Panc1 (cell line): Measurements from ENCODE around the gene XKR7. TPM values are rescaled to one million over a fixed set of nuclear protein-coding genes. Genes with fewer than 3 reads are reported as not detected.

ENCODE experiments used
- ATAC-seq: fragments of 200-7000 bp; cut with Tn5 transposase; 2 replicates; pipeline ENCODE4 v1.9.1; 2020; ENCODE audit warnings: mild to moderate bottlenecking, moderate library complexity
- BruUV-seq: library from RNA; stranded (reverse); fragments of 400-500 nt; replicated peaks from 2 replicates; lab custom pipeline; 2021; lab: Mats Ljungman, UMichigan
- CTCF ChIA-PET: fragments of 300-600 bp; sonication (Branson Sonifier 250); formaldehyde crosslinking; loops from one replicate; lab custom pipeline; 2022; ENCODE audit warnings: antibody characterized with exemption; lab: Charles Lee
- POLR2A ChIA-PET: fragments of 300-600 bp; sonication (Branson Sonifier 250); formaldehyde crosslinking; loops from one replicate; lab custom pipeline; 2022; ENCODE audit warnings: antibody characterized with exemption; lab: Charles Lee
- DNase-seq: peaks from one replicate; pipeline ENCODE4 v3.0.0-alpha.2; 2010; ENCODE audit warnings: low read depth, low spot score
- H3K27ac ChIP-seq: 2 replicates; pipeline ENCODE4 v1.5.1; 2011; ENCODE audit warnings: mild to moderate bottlenecking, low read length, inconsistent platforms
- H3K27me3 ChIP-seq: fragments of 200-500 bp; sonication (Bioruptor generic); 2 replicates; pipeline ENCODE4 v1.6.0; 2014; ENCODE audit warnings: low read length, inconsistent platforms; ENCODE audit not compliant: control insufficient read depth, insufficient read depth
- H3K36me3 ChIP-seq: fragments of 200-500 bp; sonication (Bioruptor generic); 2 replicates; pipeline ENCODE4 v1.5.1; 2014; ENCODE audit warnings: inconsistent platforms, mild to moderate bottlenecking, low read length, moderate library complexity; ENCODE audit not compliant: control insufficient read depth, insufficient read depth
- H3K4me1 ChIP-seq: 2 replicates; pipeline ENCODE4 v1.5.1; 2011; ENCODE audit warnings: inconsistent platforms, mild to moderate bottlenecking, low read length, moderate library complexity; ENCODE audit not compliant: control insufficient read depth, insufficient read depth
- H3K4me3 ChIP-seq, 2 experiments: 2 replicates each; pipeline ENCODE4 v1.5.1; 2011 to 2012; ENCODE audit warnings: low read depth in 2 of 2, low read length in 2 of 2, mild to moderate bottlenecking in 2 of 2, inconsistent platforms in 1 of 2, moderate library complexity in 1 of 2
- H3K9me3 ChIP-seq: fragments of 200-500 bp; sonication (Bioruptor generic); 2 replicates; pipeline ENCODE4 v1.5.1; 2014; ENCODE audit warnings: low read depth, mild to moderate bottlenecking, inconsistent platforms, low read length, moderate library complexity; ENCODE audit not compliant: control insufficient read depth, insufficient read depth
- POLR2AphosphoS5 ChIP-seq: IDR thresholded peaks from 2 replicates; pipeline ENCODE4 v1.6.1; 2012; ENCODE audit warnings: mild to moderate bottlenecking, low read depth, low read length, moderate library complexity
- SIN3A ChIP-seq: IDR thresholded peaks from 2 replicates; pipeline ENCODE4 v1.6.1; 2012; ENCODE audit warnings: low read depth, mild to moderate bottlenecking, low read length, moderate library complexity, borderline replicate concordance; ENCODE audit not compliant: insufficient read depth
- TCF7L2 ChIP-seq: IDR thresholded peaks from 2 replicates; pipeline ENCODE4 v1.6.1; 2011; ENCODE audit warnings: mild to moderate bottlenecking, low read depth, low read length, inconsistent platforms
- in situ Hi-C: cut with HindIII; loops from 2 replicates; pipeline ENCODE4 v1.10.0; 2016; ENCODE audit warnings: low sequenced_read_pairs, low pct_unique_long_range_greater_than_20kb
- intact Hi-C: fragments of 100-400 bp; cut with micrococcal nuclease; formaldehyde crosslinking; loops from one replicate; pipeline ENCODE4 v1.10.0; 2022; ENCODE audit not compliant: unreplicated experiment
- total RNA-seq: library from RNA; stranded (reverse); gene quantifications from one replicate; pipeline ENCODE4 v1.2.1, GENCODE V29; 2021; ENCODE audit not compliant: unreplicated experiment
- TF ChIP-seq, protein P1 (sequence below): fragments of 450-650 bp; IDR thresholded peaks from 2 replicates; pipeline ENCODE4 v1.5.1; 2017; ENCODE audit warnings: mild to moderate bottlenecking
- TF ChIP-seq, protein P2 (sequence below), 2 experiments: IDR thresholded peaks; 2 replicates each; pipeline ENCODE4 v1.6.1; 2011 to 2012; ENCODE audit warnings: low read depth in 2 of 2, control low read depth in 1 of 2, low read length in 1 of 2, mild to moderate bottlenecking in 1 of 2, moderate library complexity in 1 of 2; ENCODE audit not compliant: insufficient read depth in 1 of 2

The XKR7 gene
- total RNA-seq, 1 experiment from 2014 or later: 6.2 TPM

DNA sequence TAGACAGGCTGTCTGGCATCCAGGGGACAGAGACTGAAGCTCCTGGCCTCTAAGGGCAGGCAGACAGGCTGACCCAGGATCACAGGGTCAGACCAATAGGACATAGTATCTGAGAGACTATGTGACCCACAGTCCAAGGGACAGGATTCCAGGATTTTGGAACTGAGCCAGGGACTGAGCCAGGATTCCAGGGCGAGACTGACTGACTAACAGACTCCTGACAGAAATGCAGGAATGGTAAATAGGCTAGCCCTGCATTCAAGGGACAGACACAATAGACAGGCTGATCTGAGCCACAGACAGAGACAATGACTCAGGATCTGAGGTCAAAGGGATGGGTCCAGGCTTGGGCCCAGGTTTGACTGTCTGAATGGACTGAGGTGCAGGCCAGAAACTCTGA is 19.8 kb downstream of the XKR7 start:
- H3K4me3 ChIP-seq: no peak overlapping the region
- no peaks in the 10 kb centered on the region for H3K27me3 ChIP-seq
- no peaks in the 10 kb centered on the region for H3K9me3 ChIP-seq
- peak overlapping the region; percentile 74 for H3K27ac ChIP-seq
- ChIA-PET POLR2A (no interaction called here), CTCF (interaction anchor here (0.6 kb wide), 2 partner anchors 30 to 50 kb away, joined by 3 to 5 read pairs; no protein-coding TSS in a partner anchor)
- no peaks in the 10 kb centered on the region for H3K36me3 ChIP-seq
- no peak for TF ChIP-seq TCF7L2
- TF ChIP-seq POLR2AphosphoS5: no peak
- TF ChIP-seq, protein P1, sequence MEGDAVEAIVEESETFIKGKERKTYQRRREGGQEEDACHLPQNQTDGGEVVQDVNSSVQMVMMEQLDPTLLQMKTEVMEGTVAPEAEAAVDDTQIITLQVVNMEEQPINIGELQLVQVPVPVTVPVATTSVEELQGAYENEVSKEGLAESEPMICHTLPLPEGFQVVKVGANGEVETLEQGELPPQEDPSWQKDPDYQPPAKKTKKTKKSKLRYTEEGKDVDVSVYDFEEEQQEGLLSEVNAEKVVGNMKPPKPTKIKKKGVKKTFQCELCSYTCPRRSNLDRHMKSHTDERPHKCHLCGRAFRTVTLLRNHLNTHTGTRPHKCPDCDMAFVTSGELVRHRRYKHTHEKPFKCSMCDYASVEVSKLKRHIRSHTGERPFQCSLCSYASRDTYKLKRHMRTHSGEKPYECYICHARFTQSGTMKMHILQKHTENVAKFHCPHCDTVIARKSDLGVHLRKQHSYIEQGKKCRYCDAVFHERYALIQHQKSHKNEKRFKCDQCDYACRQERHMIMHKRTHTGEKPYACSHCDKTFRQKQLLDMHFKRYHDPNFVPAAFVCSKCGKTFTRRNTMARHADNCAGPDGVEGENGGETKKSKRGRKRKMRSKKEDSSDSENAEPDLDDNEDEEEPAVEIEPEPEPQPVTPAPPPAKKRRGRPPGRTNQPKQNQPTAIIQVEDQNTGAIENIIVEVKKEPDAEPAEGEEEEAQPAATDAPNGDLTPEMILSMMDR: no peak
- TF ChIP-seq, protein P2, sequence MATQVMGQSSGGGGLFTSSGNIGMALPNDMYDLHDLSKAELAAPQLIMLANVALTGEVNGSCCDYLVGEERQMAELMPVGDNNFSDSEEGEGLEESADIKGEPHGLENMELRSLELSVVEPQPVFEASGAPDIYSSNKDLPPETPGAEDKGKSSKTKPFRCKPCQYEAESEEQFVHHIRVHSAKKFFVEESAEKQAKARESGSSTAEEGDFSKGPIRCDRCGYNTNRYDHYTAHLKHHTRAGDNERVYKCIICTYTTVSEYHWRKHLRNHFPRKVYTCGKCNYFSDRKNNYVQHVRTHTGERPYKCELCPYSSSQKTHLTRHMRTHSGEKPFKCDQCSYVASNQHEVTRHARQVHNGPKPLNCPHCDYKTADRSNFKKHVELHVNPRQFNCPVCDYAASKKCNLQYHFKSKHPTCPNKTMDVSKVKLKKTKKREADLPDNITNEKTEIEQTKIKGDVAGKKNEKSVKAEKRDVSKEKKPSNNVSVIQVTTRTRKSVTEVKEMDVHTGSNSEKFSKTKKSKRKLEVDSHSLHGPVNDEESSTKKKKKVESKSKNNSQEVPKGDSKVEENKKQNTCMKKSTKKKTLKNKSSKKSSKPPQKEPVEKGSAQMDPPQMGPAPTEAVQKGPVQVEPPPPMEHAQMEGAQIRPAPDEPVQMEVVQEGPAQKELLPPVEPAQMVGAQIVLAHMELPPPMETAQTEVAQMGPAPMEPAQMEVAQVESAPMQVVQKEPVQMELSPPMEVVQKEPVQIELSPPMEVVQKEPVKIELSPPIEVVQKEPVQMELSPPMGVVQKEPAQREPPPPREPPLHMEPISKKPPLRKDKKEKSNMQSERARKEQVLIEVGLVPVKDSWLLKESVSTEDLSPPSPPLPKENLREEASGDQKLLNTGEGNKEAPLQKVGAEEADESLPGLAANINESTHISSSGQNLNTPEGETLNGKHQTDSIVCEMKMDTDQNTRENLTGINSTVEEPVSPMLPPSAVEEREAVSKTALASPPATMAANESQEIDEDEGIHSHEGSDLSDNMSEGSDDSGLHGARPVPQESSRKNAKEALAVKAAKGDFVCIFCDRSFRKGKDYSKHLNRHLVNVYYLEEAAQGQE (IDR thresholded peaks at IDR 0.05; ENCODE audit: insufficient read depth in 1 of 2, low read depth in 2 of 2, low read length in 1 of 2): no peak
- no peak for TF ChIP-seq SIN3A
- DNase-seq (peak; percentile 59), ATAC-seq (peak; percentile 58)
- BruUV-seq: no TSS peak
- intact Hi-C loops (no loop called here), in situ Hi-C loops (no loop called here)
- H3K4me1 ChIP-seq: peaks cover 36% of the 10 kb centered on the region

DNA sequence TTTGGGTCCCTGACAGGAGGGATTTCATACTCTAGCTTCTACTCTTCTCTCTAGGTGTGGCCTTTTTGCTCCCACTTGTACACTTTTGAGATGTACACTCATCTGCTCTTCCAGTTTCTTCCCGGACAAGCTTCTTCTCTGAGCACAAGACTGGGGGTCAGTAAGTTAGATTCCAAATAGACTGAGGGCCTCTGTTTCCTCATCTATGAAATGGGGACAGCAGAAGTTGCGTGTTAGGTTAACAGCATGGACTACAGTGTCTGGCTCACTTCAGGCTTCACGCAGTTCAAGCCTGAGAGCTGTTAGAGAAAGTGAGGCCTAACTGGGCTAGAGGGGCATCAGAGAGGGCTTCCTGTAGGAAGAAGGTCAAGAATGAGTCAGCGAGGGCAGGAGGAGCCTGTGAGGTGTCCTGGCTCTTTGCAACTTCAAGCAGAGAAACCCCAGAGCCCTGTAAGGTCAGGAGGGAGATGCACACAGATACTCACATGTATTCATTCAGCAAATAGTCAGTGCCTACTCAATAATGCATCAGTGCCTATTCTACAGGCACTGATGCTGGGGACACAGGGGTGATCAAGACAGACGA is 20.6 kb downstream of the XKR7 start:
- in situ Hi-C loops: no loop called here
- TF ChIP-seq, protein P2 (IDR thresholded peaks at IDR 0.05; ENCODE audit: insufficient read depth in 1 of 2, low read depth in 2 of 2, low read length in 1 of 2): no peak
- TF ChIP-seq SIN3A (no peak), POLR2AphosphoS5 (no peak), TCF7L2 (no peak)
- TF ChIP-seq, protein P1: no peak
- no peaks in the 10 kb centered on the region for H3K27me3 ChIP-seq

More for the DNA sequence above, 20.6 kb downstream of the XKR7 start:
- H3K9me3 ChIP-seq: no peaks in the 10 kb centered on the region
- POLR2A ChIA-PET: interaction anchor here (0.6 kb wide), 1 partner anchor 145 kb away, joined by 3 read pairs; no protein-coding TSS in a partner anchor
- H3K36me3 ChIP-seq: no peaks in the 10 kb centered on the region
- intact Hi-C loops: no loop called here
- DNase-seq (no peak), ATAC-seq (peak; percentile 7; the same call in 1 of the 2 replicates)
- peak overlapping the region; percentile 74; the same call in 1 of the 2 replicates for H3K27ac ChIP-seq
- H3K4me3 ChIP-seq: no peak overlapping the region
- CTCF ChIA-PET: interaction anchor here (0.6 kb wide), 1 partner anchor 29 kb away, joined by 3 read pairs; no protein-coding TSS in a partner anchor
- H3K4me1 ChIP-seq: peaks cover 40% of the 10 kb centered on the region
- BruUV-seq: no TSS peak
